HG02885 (cell line): Measurements from ENCODE around the gene ZEB1.

Source experiments
- ATAC-seq: cut with Tn5 transposase; IDR thresholded peaks from one replicate; pipeline ENCODE4 v1.9.1; 2021; ENCODE audit warnings: mild to moderate bottlenecking; ENCODE audit not compliant: unreplicated experiment, poor library complexity

Gene ZEB1

GRCh38 chr10:31477584-31477983 lies 158.6 kb downstream of the ZEB1 start:
- ATAC-seq = no peak

GRCh38 chr10:31479752-31480151 lies 160.7 kb downstream of the ZEB1 start:
- ATAC-seq = no peak

GRCh38 chr10:31483546-31483945 lies 164.5 kb downstream of the ZEB1 start:
- ATAC-seq = no peak

- no peak for ATAC-seq
Measured at GRCh38 chr10:31484431-31485135, 165.6 kb downstream of the ZEB1 start.

- ATAC-seq = peak; percentile 44
Measured at GRCh38 chr10:31490858-31491504, 172.0 kb downstream of the ZEB1 start.

DNA sequence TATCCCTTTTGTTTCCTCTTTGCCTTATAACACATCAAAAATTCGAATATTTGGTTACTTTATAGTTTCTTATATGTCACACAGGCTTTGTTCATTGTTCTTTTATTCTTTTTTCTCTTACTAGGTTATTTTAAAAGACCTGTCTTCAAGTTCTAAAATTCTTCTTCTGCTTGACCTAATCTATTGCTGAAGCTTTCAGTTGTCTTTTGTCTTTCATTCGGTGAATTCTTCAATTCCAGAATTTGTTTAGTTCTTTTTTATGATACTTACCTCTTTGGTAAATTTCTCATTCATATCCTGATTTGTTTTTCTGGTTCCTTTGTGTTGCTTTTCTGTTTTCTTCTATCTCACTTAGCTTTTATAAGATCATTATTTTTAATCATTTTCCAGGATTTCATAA lies 188.4 kb downstream of the ZEB1 start:
- ATAC-seq = no peak

DNA sequence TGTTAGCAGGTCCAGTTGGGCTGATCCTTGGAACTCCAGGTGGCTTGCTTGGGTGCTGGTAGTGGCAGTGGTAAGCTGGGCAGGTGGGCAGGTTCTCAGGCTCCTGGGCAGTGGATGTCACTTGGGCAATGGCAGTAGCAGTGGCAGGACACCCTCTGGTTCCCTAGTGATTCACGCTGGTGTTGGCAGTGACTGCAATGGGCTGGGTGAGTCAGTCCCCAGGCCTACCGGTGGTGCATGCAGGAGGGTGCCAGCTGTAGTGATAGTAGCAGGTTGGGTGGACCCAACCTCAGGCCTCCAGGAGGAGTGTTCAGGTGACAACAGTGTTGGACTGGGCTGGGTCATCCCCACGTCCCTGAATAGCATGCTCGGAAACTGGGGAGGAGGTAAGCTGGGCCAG lies 189.2 kb downstream of the ZEB1 start:
- no peak for ATAC-seq

DNA sequence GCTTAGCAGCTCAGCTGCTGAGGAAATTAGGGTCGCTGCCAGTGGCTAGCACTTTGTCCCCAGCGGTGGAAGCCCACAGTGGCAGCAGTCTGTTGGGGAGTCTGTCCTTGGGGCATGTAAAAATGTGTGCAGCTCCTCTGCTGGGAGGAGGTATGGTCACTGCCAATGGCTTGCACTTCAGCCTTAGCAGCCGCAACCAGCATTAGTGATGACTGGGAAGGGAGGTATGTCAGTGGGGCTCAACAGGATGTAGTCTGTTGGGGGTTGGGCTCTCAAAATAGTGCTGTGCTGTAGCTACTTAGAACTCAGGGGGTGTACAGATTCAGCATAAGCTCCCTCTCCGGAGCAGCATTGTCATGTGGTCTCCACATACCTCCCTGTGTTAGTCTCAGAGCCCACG lies 189.9 kb downstream of the ZEB1 start:
- no peak for ATAC-seq

- no peak for ATAC-seq
Measured at GRCh38 chr10:31509989-31510388, 191.0 kb downstream of the ZEB1 start.

GRCh38 chr10:31515116-31515515 lies 196.1 kb downstream of the ZEB1 start:
- no peak for ATAC-seq

GRCh38 chr10:31515819-31516402 lies 196.9 kb downstream of the ZEB1 start:
- ATAC-seq = no peak

- ATAC-seq = no peak
Measured at GRCh38 chr10:31520986-31521831, 202.2 kb downstream of the ZEB1 start.

DNA sequence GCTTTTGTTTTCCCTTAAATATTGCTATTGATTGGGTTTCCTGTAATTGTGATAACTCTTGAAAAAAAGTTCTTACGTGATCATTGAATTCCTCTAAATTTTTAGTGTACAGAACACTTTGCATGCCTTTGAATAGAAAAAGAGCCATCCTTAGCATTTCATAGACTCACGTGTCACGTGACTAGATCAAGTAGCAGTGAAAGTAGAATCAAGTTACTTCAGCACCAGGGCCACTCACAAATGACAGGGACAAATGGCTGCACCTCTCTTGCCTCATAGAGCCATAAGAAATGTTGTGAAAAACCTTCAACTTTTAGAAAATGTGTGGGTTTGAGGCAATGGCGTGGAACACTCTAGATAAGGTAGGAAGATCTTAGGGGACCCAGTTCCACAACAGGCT lies 203.8 kb downstream of the ZEB1 start:
- no peak for ATAC-seq

DNA sequence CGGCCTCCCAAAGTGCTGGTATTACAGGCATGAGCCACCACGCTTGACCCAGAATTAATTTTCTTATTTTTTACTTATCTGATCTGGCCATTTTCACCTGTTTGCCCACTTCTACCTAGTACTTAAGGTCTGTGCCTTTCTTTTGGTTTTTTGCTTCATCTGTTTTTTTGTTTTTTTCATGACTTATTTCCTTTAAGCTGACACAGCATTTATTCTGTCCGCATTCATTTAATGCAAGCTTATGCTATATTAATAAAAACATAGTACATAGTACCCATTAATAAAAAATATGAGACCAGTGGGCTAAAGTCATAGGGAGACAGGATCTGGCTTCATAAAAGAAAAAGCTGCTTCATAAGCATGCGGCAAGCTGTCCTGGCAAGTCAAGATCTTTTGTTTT lies 205.4 kb downstream of the ZEB1 start:
- no peak for ATAC-seq

GRCh38 chr10:31526178-31526577 lies 207.2 kb downstream of the ZEB1 start:
- ATAC-seq = no peak

DNA sequence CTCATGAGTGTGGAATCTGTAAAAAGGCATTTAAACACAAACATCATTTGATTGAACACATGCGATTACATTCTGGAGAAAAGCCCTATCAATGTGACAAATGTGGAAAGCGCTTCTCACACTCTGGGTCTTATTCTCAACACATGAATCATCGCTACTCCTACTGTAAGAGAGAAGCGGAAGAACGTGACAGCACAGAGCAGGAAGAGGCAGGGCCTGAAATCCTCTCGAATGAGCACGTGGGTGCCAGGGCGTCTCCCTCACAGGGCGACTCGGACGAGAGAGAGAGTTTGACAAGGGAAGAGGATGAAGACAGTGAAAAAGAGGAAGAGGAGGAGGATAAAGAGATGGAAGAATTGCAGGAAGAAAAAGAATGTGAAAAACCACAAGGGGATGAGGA lies 207.7 kb downstream of the ZEB1 start:
- ATAC-seq = no peak

DNA sequence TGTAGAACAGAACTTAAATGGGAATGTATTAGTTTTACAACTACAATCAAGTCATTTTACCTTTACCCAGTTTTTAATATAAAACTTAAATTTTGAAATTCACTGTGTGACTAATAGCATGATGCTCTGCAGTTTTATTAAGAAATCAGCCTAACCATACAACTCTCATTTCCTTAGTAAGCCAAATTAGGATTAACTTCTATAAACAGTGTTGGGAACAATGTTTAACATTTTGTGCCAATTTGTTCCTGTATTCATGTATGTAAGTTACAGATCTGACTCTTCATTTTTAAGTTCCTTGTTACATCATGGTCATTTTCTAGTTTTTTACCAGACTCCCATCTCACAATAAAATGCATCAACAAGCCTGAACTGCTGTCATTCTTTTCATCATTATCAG lies 209.8 kb downstream of the ZEB1 start:
- ATAC-seq = no peak

GRCh38 chr10:31536302-31536701 lies 217.3 kb downstream of the ZEB1 start:
- no peak for ATAC-seq

DNA sequence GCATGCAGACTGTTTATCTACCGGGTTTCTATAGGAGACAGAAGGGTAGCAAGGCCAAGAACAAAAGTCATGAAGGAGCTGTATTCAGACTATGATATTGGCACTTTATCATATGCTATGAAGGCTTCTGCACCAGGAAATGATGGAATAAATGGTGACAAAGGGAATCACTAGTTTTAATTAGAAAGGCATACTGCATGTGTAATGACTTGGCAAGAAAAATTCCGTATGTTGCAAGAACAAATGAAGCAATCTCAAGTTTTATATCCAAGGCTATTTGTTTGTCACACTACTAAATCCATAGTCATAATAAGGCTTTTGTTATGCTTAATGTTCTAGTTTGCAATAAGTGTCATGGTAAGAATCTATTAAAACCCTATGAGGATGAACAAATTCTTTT lies 230.9 kb downstream of the ZEB1 start:
- ATAC-seq = no peak

- no peak for ATAC-seq
Measured at GRCh38 chr10:31554556-31554955, 235.5 kb downstream of the ZEB1 start.

DNA sequence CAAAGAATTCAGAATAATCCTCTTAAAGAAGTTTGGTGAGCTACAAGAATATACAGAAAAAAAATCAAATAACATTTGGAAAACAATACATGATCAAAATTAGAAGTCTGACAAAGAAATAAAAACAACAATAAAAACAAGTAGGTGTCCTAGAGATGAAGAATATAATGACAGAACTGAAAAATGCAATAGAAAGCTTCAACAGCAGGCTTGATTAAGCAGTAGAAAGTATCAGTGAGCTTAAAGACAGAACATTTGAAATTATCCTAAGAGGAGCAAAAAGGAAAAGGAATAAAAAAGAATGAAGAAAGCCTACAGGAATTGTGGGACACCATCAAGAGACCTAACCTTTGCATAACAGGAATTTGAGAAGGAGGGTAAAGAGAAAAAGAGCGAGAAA lies 238.8 kb downstream of the ZEB1 start:
- no peak for ATAC-seq
